Caco-2 (cell line): ENCODE results near the gene IQCK. TPM values are rescaled to one million over a fixed set of nuclear protein-coding genes. Genes with fewer than 3 reads are reported as not detected.

Source experiments
- BruUV-seq: library from RNA; stranded (reverse); fragments of 400-500 nt; replicated peaks from 2 replicates; lab custom pipeline; 2021; lab: Mats Ljungman, UMichigan
- CTCF ChIA-PET: fragments of 300-600 bp; sonication (Branson Sonifier 250); formaldehyde crosslinking; loops from one replicate; lab custom pipeline; 2022; ENCODE audit warnings: antibody characterized with exemption; lab: Charles Lee
- POLR2A ChIA-PET: fragments of 300-600 bp; sonication (Branson Sonifier 250); formaldehyde crosslinking; loops from one replicate; lab custom pipeline; 2022; ENCODE audit warnings: antibody characterized with exemption; lab: Charles Lee
- DNase-seq, 2 experiments: peaks; one replicate each; pipeline versions ENCODE4 v3.0.0 to v3.0.0-alpha.2; 2020 to 2022
- H3K27me3 ChIP-seq: replicated peaks from 2 replicates; pipeline ENCODE4 v1.6.0; 2011; ENCODE audit warnings: low read length; ENCODE audit not compliant: control insufficient read depth, insufficient read depth
- H3K36me3 ChIP-seq: 2 replicates; pipeline ENCODE4 v1.5.1; 2011; ENCODE audit warnings: low read length; ENCODE audit not compliant: control insufficient read depth, insufficient read depth
- H3K4me1 ChIP-seq: fragments of 250-450 bp; sonication (Bioruptor Pico); 2 replicates; pipeline ENCODE4 v1.5.1; 2020; ENCODE audit warnings: mild to moderate bottlenecking
- H3K4me3 ChIP-seq: 2 replicates; pipeline ENCODE4 v1.5.1; 2011; ENCODE audit warnings: low read depth, mild to moderate bottlenecking, control low read depth, low read length
- H3K9me3 ChIP-seq: fragments of 250-450 bp; sonication (Bioruptor Pico); 2 replicates; pipeline ENCODE4 v1.5.1; 2020; ENCODE audit warnings: mild to moderate bottlenecking, moderate library complexity
- H3K27ac Mint-ChIP-seq: one replicate; pipeline ENCODE4 v1.8.0; 2022; ENCODE audit warnings: mixed read lengths; ENCODE audit not compliant: unreplicated experiment
- H3K27me3 Mint-ChIP-seq: one replicate; pipeline ENCODE4 v1.8.0; 2022; ENCODE audit warnings: mixed read lengths; ENCODE audit not compliant: insufficient read depth, unreplicated experiment
- H3K36me3 Mint-ChIP-seq: one replicate; pipeline ENCODE4 v1.8.0; 2022; ENCODE audit warnings: mild to moderate bottlenecking, mixed read lengths; ENCODE audit not compliant: insufficient read depth, unreplicated experiment
- H3K4me1 Mint-ChIP-seq: one replicate; pipeline ENCODE4 v1.8.0; 2022; ENCODE audit warnings: low read depth, mixed read lengths; ENCODE audit not compliant: unreplicated experiment
- H3K4me3 Mint-ChIP-seq: one replicate; pipeline ENCODE4 v1.8.0; 2022; ENCODE audit warnings: mild to moderate bottlenecking, moderate library complexity, mixed read lengths; ENCODE audit not compliant: unreplicated experiment
- H3K9me3 Mint-ChIP-seq: one replicate; pipeline ENCODE4 v1.8.0; 2022; ENCODE audit warnings: mixed read lengths; ENCODE audit not compliant: unreplicated experiment
- CTCF ChIP-seq, 2 experiments: fragments of 200-600 bp in 1 of 2; IDR thresholded peaks; 1 replicate in 1 of 2; 2 replicates in 1 of 2; pipeline versions ENCODE4 v1.5.1 to v1.8.0; 2011 to 2022; ENCODE audit warnings: antibody characterized with exemption in 1 of 2, control low read depth in 1 of 2, inconsistent platforms in 1 of 2, low read depth in 1 of 2, low read length in 1 of 2, mild to moderate bottlenecking in 1 of 2, moderate library complexity in 1 of 2; ENCODE audit not compliant: insufficient read depth in 1 of 2, severe bottlenecking in 1 of 2, unreplicated experiment in 1 of 2
- intact Hi-C: fragments of 100-400 bp; cut with micrococcal nuclease; formaldehyde crosslinking; loops from one replicate; pipeline ENCODE4 v1.10.0; 2022; ENCODE audit not compliant: unreplicated experiment
- total RNA-seq: library from RNA; stranded (reverse); gene quantifications from 2 replicates; pipeline ENCODE4 v1.2.3, GENCODE V29; 2022

Gene IQCK
- total RNA-seq, 1 experiment from 2014 or later, result 2.0 TPM

DNA sequence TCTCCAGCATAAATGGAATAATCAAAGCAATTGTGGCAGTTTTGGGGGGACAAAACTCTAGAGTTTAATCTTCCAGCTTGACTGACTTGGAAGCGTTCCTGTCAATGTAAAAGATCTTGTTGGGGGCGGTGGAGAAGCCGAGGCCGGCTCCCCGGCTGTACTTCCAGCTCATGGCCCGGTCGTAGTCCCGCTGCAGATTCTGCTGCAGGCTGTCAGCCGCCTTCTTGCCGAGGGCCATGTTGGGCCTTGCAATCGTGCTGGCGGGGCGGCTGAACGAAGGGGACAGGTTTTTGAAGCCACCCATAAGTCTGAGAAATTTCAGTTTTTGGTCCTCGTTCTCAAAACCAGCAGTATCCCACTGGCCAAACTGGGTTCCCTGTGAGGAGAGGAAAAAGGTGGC lies 11.2 kb upstream of the IQCK start:
- Mint-ChIP-seq H3K27ac (no peak overlapping the region), H3K27me3 (no peaks in the 10 kb centered on the region), H3K4me1 (peaks cover 7% of the 10 kb centered on the region), H3K9me3 (no peaks in the 10 kb centered on the region), H3K36me3 (peaks cover 67% of the 10 kb centered on the region), H3K4me3 (no peak overlapping the region)
- H3K36me3 ChIP-seq, result peaks cover 4% of the 10 kb centered on the region
- DNase-seq, result no peak
- POLR2A ChIA-PET, result no interaction called here
- intact Hi-C loops, result no loop called here
- no peaks in the 10 kb centered on the region for H3K27me3 ChIP-seq
- TF ChIP-seq CTCF (IDR thresholded peaks at IDR 0.05; ENCODE audit: insufficient read depth in 1 of 2, low read depth in 1 of 2, low read length in 1 of 2, severe bottlenecking in 1 of 2, unreplicated experiment in 1 of 2), result no peak
- H3K4me3 ChIP-seq, result no peak overlapping the region
- H3K9me3 ChIP-seq, result no peaks in the 10 kb centered on the region
- CTCF ChIA-PET, result no interaction called here
- no peaks in the 10 kb centered on the region for H3K4me1 ChIP-seq
- BruUV-seq, result no TSS peak

- Histone ChIP-seq H3K4me3 (no peak overlapping the region), H3K4me1 (no peaks in the 10 kb centered on the region), H3K36me3 (peaks cover 5% of the 10 kb centered on the region), H3K27me3 (no peaks in the 10 kb centered on the region), H3K9me3 (no peaks in the 10 kb centered on the region)
- ChIA-PET POLR2A (no interaction called here), CTCF (no interaction called here)
- no peak for TF ChIP-seq CTCF (IDR thresholded peaks at IDR 0.05; ENCODE audit: insufficient read depth in 1 of 2, low read depth in 1 of 2, low read length in 1 of 2, severe bottlenecking in 1 of 2, unreplicated experiment in 1 of 2)
- no peaks in the 10 kb centered on the region for H3K27me3 Mint-ChIP-seq
- no peak for DNase-seq
- BruUV-seq, result no TSS peak
- H3K36me3 Mint-ChIP-seq, result peaks cover 67% of the 10 kb centered on the region
- intact Hi-C loops, result no loop called here
- H3K9me3 Mint-ChIP-seq, result no peaks in the 10 kb centered on the region
- no peak overlapping the region for H3K27ac Mint-ChIP-seq
- no peak overlapping the region for H3K4me3 Mint-ChIP-seq
- H3K4me1 Mint-ChIP-seq, result peaks cover 7% of the 10 kb centered on the region
Measured at GRCh38 chr16:19707569-19708295, 10.3 kb upstream of the IQCK start.

DNA sequence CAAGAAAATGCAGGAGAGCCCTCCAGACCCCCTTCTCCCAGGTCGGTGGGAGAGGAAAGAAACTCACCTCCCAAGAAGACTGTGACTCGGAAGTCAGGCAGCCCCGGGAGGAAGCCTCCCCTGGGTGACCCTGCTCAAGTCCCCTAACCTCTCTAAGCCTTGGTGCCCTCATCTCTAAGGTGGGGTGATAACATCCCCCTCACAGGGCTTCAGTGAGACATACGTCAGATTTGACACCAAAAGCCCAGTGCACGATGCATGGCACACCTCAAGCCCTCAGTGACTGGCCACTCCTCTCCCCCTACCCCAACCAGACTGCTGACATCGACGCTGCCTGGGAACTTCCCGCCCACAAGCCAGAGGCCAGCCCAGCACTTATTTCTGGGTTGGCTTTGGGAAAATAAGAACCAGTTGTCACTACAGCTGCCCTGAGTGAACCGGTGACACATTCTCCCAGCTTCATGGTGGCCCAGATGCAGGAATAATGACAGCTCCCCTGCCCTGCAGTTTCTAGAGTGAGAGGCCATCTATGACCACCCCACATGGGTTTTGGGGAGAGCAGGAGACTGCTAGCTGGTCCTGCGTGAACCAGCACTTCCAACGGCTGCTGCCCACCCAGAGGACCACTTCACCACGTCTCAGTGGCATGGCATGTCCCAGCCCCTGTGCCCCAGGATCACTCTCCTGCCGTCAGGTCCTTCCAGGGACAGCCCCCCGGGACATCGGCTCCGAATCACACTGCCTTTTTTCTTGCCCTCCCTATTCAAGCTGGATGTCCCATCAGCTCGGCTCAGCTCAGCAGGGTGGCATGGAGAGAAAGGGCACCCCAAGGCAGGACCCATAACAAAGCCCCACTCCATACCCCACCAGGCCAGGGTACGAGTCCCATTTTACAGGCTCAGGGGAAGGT lies 9.5 kb upstream of the IQCK start:
- Mint-ChIP-seq H3K27me3 (no peaks in the 10 kb centered on the region), H3K4me3 (no peak overlapping the region), H3K4me1 (peaks cover 7% of the 10 kb centered on the region), H3K27ac (no peak overlapping the region), H3K9me3 (no peaks in the 10 kb centered on the region), H3K36me3 (peaks cover 65% of the 10 kb centered on the region)
- Histone ChIP-seq H3K27me3 (no peaks in the 10 kb centered on the region), H3K9me3 (no peaks in the 10 kb centered on the region), H3K36me3 (peaks cover 5% of the 10 kb centered on the region), H3K4me3 (no peak overlapping the region), H3K4me1 (no peaks in the 10 kb centered on the region)
- no TSS peak for BruUV-seq
- no peak for DNase-seq
- CTCF ChIA-PET, result no interaction called here
- POLR2A ChIA-PET, result no interaction called here
- intact Hi-C loops, result no loop called here
- no peak for TF ChIP-seq CTCF (IDR thresholded peaks at IDR 0.05; ENCODE audit: insufficient read depth in 1 of 2, low read depth in 1 of 2, low read length in 1 of 2, severe bottlenecking in 1 of 2, unreplicated experiment in 1 of 2)
